ENCODE measurements around the gene STK35.
"Not testable (repeated sequence)": the region's sequence is repeated elsewhere in the genome, so short reads cannot be mapped to it uniquely, and the experiment has no call there.

The STK35 gene

DNA sequence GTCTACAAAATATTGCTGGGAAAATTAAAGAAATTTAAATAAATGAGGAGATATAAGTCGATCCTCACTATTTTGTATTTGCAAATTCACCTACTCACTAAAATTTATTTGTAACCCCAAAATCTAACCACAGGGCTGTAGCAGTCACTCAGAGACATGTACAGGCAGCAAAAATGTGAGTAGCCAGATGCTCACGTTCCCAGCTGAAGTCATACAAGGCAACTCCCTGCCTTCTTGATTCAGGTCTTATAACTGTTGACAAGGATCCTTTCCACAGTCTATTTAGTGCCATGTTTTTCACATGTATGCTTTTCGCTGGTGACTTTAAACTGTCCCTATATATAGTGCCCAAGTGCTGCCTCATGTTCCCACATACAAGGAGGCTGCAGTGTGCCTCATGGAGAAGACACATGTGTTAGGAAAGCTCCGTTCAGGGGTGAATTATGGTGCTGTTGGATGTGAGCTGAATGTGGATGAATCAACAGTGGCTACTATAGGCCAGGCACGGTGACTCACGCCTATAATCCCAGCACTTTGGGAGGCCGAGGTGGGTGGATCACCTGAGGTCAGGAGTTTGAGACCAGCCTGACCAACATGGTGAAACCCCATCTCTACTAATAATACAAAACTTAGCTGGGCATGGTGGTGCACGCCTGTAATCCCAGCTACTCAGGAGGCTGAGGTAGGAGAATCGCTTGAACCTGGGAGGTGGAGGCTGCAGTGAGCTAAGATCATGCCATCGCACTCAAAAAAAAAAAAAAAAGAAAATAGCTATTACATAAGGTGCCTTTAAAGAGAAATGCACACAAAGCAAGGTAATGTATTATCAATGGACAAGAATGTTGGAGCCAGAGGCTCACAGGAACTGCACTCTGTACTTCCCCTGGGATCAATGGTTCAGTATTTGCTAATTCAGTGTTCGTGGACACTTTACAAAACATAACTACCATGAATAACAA, 55.3 kb downstream of the STK35 start:
- DNase-seq (ENCODE audit: low read depth in 3 of 3) = no peak

DNA sequence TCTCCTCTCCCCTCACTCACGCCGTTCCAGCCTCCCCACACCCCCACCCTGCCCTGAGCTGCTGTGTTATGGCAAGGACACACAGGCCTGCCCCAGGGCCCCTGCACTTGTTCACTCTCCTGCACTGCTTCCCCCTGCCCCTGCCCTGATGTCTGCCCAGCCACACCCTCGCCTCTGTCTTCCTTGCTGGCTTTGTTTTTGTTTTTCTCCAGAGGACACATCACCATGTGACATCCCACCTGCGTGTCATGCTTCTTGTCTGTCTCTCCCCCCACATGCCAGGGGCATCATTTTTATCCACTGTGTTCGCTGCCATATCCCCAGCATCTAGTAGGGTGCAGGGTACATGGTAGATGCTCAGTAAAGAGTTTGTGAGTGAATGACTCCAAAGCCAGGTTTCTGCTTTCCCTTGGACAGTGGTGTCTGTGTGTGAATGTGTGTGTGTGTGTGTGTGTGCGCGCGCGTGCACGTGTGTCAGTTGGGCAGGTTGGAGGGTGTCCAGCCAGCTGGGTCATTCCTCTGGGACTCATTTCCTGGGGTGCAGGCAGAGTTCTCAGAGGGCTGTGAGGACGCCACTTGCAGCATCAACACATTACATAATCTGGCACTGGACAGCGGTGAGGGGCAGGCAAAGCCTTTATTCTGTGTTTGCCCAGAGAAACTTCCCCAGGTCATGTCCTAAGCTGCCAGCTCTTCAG, 60.6 kb downstream of the STK35 start:
- no peak for DNase-seq (ENCODE audit: low read depth in 3 of 3)

DNA sequence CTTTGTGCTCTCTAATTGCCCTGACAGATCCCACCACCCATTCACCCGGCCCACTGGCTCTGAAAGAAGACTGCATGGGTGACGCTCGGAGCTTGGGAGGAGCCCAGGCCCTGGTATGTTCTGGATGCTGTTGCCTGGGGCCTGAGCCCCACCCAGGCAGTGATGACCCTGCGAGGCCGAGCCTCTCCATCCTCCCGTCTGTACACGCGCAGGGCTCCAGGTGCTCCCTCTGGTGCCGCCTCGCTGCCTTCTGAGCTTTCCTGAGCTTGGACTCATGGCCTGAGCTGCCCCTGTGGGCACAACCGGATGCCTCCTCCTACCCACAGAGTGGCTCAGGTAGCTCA, 61.2 kb downstream of the STK35 start:
- DNase-seq (ENCODE audit: low read depth in 3 of 3) = no peak

DNA sequence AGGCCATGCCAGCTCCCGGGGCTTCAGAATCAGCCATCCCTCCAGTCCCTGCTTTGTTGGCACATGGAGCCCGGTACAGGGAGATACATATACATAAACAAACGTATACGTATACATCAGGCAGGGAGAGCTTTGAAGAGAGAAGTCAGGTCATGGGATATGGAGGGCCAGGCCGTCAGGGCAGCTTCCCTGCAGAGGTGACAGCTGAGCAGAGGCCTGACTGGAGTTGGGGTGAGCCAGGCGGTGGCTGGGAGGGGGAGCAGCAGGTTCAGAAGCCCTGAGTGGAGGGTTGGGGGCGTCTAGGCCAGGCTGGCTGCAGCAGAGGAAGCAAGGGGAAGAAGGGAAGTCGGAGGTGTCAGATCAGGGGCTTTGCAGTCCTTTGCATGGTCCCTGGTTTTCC, 61.7 kb downstream of the STK35 start:
- no peak for DNase-seq (ENCODE audit: low read depth in 3 of 3)

DNA sequence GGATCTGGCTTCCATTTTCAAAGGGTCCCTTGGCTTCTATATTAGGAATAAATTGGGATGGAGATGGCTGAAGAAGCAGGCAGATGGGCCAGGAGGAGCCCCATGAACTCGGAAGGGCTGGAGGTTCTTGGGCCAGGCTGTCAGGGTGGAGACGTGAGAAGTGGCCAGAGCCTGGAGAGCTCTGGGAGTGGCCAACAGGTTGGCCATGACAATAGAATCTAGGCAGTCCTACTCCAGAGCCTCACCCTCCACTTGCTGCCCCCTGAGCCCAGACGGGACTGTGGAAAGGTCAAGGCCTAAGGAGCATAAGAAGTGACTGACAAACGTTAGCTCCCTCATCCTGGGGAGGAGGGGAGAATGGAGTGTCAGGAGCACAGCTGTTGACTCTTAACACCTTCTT, 62.1 kb downstream of the STK35 start:
- DNase-seq (ENCODE audit: low read depth in 3 of 3) = no peak

DNA sequence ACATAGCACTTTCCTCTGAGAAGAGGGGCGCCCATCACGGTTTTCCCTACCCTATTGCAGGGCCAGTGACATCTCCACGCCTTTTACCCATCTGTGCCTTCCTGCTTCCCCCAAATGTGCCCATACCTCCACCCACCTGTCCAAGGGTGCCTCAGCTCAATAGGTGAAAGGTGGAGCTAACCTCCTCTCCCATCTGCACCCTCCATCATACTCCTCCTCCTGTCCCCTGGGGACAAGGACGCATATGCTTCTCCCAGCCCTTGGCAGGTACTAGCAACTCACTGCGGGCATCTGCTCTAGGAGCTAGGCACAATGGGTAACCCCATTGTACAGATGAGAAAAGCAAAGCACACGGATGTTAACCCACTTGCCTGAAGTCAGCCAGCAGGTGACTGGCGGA, 62.8 kb downstream of the STK35 start:
- no peak for DNase-seq (ENCODE audit: low read depth in 3 of 3)

DNA sequence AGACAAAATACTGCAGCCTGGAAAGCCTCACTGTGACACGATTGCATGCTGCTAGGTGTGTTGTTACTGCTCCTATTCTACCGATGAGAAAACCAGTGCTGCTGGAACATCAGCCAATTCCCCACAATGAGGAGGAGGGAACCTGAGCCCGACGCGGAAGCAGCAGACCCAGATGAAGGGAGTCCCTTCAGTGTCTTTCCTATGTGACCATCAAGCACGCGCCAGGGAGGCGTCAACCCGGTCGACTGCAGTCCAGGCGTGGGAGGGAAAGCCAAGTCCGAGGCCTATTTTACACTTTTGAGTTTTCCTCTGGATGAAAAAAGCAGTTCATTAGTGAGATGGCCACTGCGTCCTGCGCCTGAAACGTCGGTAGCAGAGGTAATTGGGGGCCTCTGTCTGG, 63.3 kb downstream of the STK35 start:
- no peak for DNase-seq (ENCODE audit: low read depth in 3 of 3)

DNA sequence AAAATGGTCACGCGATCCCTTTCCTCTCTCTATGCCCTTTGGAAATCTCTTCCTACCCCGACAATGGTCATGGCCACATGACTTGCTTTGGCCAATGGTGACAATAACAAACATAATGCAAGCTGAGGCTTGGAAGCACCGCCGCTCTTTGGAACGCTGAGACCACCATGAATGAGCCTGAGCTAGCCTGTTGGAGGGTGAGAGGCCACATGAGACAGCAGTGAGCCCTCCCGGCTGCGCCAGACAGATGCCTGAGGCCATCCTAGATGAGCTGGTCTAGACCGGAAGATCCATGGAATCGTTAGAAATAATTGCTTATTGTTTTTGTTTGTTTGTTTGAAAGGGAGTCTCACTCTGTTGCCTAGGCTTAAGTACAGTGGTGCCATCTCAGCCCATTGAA, 64.2 kb downstream of the STK35 start:
- DNase-seq (ENCODE audit: low read depth in 3 of 3) = no peak

DNA sequence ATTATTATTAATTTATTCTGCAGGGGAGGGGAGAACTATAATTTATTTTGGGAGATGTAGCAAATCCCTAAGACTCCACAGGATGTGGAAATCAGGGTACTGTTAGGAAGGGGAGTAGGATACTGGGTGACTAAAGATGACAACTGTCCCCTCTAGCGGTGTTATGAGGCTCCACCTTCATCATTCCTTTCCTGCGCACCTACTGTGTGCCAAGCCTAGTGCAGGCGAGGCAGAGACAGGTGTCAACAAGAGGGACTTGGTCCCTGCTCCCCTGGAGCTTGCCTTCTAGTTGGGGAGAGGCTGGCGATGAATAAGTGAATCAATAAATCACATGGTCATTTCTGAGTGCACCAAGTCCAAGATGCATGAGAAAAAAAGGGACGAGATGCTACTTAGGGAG, 65.5 kb downstream of the STK35 start:
- no peak for DNase-seq (ENCODE audit: low read depth in 3 of 3)

DNA sequence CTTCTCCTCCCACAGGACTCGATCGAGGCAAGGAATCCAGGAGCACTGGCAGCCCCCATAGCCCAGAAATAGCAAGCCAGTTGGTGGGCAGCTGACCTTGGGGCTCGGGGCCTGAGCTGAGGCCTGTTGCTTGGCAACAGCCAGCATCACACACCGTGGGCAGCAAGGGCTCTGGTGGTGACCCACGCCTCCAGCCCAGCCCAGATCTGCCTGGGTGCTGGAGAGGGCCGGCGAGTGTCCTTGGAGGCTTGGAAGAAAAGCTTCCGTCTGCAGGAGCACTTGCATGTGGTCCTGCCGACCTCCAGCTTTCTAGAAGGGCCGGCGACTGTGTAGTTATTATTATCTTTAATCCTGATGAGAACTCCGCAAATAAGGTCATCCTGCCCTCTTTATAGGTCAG, 67.3 kb downstream of the STK35 start:
- DNase-seq (ENCODE audit: low read depth in 3 of 3) = no peak

DNA sequence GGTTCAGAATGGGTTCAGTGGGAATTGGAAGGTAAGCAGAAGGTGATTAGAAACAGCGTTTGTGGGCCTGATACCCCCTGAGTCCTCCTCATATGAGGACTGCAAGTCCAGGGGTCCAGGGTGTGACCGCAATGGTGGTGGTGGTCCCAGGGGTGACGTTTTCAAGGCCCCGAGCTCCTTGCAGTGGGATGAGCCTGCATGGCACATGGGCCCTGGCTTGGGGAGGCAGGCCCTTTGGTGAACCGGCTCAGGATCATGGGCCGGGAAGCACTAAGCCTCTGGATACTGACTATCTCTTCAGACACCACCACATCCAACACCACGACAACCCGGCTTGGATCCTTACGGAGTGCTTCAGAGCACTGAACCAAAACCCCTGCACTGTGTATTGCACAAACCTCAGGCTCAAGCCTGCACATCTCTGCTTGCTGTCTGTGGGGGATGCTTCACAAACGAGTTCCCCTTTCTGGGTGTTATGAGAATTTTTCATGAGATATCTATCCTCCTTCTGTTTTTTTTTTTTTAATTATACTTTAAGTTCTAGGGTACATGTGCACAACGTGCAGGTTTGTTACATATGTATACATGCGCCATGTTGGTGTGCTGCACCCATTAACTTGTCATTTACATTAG, 67.9 kb downstream of the STK35 start:
- no peak for DNase-seq (ENCODE audit: low read depth in 3 of 3)

DNA sequence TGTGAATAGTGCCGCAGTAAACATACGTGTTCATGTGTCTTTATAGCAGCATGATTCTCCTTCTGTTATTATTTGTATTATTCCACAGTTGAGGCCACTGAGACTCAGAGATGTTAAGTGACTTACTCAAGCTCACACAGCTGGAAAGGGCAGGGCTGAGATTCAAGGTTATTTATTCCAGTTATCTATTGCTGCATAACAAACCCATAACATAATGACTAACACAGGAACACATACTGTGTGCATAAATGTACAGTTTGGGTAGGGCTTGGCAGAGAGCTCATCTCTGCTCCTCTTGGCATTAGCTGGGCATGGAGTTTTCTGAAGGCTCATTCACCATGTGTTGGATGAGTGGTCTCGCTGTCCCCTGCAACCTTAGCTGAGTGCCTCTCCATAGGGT, 68.8 kb downstream of the STK35 start:
- DNase-seq (ENCODE audit: low read depth in 3 of 3) = no peak

DNA sequence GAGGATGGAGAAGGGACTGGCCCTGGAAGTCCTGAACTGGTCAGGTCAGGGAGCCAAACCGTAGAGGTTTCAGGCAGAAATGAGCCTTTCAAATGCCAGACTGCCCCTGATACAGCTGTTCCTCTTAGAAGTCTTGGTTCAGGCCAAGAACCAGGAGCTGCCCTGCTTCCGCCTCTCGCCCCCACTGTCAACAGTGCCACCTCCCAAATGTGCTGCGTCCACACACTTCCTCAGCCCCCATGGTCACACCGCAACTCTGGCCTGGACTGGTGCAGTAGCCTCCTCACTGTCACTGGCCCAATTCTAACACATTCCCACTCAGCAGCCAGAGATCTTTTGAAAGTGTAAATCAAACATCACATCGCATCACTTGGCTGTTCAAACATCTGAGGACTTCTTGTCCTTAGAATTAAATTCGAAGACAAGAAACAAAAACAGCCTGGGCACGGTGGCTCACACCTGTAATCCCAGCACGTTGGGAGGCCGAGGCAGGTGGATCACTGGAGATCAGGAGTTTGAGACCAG, 69.7 kb downstream of the STK35 start:
- DNase-seq (ENCODE audit: low read depth in 3 of 3) = no peak

DNA sequence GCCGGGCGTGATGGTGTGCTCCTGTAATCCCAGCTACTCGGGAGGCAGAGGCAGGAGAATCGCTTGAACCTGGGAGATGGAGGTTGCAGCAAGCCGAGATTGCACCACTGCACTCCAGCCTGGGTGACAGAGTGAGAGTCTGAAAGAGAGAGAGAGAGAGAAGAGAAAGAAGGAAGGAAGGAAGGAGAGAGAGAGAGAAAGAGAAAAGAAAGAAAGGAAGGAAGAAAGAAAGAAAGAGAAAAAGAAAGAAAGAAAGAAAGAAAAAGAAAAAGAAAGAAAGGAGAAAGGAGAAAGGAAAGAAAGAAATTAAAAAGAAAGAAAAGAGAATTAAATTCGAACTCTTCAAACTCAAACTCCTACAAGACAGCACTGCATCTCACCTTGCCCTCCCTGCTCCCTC, 70.2 kb downstream of the STK35 start:
- not testable (repeated sequence) for DNase-seq (ENCODE audit: low read depth in 3 of 3)

DNA sequence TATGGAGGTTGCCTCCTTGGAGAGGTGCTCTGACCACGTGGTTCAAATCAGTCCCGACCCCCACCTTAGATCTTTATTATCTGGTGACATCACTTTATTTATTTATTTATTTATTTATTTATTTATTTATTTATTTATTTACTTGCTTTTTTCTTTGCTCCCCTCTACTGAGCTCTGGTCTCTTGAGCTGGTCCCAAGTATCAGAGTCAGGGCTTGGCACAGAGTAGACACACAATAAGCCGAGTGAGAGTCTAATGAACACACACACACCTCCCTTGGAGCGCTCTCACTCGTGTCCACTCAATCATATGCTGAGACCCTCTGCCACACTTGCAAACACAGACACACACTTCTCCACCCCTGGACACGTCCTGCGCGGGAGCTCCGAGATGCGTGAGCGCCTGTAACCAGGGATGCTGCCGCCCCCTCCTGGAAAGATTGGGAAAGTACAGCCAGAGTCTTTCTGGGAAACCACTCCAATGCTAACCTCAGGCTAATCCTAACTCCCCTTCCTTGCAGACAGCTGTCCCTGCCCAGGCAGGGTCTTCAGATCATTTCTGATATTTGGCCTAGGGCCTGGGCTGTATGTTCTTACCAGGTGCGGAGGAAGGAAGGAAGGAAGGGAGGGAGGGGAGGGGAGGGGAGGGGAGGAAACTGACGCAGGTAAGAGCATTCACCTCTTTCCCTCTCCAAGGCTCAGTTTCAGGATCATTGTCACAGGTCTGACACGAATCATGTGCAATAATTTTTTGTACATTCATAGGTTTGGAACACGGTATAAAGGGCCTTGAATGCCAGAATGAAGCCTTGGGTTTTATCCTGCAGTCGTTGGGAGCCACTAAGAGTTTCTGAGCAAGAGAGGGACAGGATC, 70.9 kb downstream of the STK35 start:
- peak; percentile 48 to 63 (median 55) for DNase-seq (ENCODE audit: low read depth in 3 of 3)

DNA sequence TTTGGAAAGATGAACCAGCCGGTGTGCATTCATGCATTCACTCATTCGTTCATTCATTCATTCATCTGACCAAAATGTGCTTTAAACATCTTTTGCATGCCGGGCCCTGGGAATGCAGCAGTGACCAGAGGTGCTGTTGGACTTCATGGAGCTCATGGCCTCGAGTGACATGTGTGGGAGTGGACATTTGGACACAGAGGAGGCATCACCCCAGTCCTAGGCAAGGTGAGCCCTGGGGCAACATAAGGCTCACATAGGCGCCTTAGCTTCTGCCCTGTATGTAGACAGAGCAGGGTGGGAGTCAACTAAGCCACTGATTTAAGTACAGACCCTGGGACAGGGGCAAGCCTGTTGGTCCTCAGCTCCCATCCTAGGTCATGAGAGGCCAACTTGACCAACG, 71.6 kb downstream of the STK35 start:
- no peak for DNase-seq (ENCODE audit: low read depth in 3 of 3)

DNA sequence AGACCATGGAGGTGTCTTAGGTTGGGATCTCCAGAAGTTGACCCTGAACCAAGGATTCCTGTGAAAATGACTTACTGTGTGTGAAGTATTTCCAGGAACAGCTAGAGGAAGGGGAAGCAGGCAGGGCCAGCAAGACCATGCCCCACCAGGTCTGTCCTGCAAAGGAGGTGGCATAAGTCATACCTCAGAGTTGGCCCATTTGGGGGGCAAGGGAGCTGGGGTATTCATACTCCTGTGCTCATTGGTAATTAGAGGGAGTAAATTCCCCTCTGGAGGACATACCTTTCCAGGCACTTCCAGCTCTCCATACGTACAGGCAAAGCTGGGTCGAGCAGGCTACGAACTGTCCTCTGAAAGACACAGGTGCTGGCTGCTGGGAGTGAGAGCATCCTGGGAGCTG, 72.4 kb downstream of the STK35 start:
- DNase-seq (ENCODE audit: low read depth in 3 of 3) = no peak

DNA sequence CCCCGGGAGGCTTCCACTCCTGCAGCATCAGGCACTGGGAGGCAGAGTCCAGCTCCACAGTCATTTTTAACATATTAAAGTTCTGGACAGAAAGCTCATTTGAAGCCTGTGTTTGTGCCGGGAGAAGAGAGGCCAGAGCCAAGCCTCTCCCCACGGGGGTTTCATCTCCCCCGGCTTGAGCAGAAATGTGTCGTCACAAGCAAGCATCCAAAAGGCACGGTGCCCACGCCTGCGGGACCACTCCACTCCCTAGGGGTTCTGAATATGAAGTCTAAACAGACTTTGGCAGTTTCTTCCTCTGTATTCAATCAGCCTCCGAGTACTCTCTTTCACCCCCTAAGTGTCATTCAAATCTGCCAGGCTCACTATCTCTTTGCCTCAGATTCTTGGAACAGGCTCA, 75.3 kb downstream of the STK35 start:
- no peak for DNase-seq (ENCODE audit: low read depth in 3 of 3)

DNA sequence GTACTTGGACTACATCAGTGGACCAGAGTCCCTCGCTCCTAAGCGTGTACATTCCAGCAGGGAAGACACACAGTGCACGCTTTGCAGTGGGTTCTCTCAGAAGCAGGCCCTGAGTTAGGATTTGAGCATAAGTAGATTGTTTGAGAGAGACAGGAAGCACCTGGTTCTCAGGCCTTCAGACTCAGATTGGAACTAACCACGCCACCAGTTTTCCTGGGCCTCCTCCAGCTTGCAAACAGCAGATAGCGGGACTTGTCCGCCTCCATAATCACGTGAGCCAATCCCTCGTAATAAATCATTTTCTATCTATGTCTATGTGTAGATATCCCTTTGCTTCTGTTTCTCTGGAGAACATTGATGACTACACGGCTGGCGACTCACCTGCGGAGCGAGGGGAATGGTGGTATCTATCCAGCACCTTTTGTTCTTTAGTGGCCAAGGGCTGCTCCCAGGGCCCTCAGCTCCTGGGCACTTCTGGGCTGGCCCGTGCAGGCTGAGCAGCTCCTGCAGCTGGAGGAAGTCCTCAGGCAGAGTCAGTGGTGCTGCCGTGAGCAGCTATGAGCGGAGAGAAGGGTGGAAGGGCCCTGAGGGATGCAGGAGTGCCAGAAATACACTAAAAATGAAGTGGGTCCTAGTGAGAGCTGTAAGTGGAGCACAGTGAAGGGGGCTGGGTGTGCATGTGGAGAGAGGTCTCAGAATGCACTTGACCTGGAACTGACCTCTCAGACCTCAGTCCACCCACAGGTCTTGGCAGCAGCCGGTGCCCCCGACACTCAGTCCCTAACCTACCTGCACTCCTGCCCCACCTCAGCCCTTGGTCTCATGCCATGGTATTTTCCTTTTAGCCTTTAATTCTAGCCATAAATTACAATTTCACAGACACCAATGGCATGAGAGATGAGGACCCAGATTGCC, 76.9 kb downstream of the STK35 start:
- DNase-seq (ENCODE audit: low read depth in 3 of 3) = no peak

DNA sequence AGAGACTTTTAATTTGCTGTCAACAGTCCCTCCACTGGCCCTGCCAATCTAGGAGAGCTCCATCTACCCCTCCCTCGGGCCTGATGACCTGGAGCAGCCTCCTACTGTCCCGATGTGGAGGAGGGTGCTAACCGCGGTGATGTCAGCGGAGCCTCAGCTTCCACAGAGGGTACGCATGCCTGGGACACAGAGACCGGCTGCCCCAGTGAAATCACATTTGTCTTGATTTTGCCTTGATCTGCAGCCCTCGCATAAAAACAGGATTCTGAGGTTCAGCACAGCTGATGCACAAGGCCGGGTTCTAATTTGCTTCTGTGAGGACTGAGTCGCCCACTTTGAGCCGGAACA, 77.6 kb downstream of the STK35 start:
- DNase-seq (ENCODE audit: low read depth in 3 of 3) = no peak

DNA sequence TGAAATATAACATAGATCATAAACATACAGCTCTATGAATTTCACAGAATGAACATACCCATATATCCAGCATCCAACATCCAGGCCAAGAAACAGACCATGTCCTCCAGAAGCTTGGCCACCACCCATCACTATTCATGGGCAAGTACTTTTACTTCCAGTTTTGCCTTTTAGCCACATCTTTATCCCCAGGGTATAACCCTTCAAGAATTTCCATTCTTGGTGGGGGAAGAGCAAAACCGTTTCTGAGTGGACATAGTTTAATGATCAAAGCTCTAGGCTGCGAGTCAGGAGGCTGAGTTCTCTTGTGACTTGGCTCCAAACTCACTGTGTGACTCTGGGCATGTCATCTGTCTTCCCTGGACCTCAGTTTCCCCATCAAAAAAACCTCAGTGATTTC, 78.3 kb downstream of the STK35 start:
- no peak for DNase-seq (ENCODE audit: low read depth in 3 of 3)
